UCSD-AML1 (cell line): ENCODE data around the gene CACNA1C.

ENCODE experiments used
- DNase-seq: peaks from one replicate; lab custom pipeline; 2025; ENCODE audit not compliant: unreplicated experiment; lab: John Stamatoyannopoulos, UW

The CACNA1C gene

DNA sequence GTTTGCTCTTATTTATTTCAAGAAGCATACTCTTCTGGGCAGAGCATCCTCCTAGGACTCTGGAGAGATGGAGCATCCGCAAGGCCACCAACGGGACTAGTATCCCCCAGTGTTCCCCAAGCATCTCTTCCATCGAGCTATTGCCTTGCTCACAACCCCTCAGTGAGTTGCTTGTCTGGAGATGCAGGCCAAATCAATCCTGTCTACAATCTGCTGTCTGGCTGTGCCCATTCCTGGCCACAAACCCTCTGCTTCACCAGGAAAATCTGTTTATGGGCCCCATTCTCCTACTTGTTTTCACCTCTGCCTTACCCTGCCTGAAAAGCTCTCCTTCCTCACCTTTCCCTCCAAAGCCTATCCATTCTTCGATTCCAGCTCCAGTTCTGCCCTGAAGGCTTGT lies 219.2 kb downstream of the CACNA1C start:
- DNase-seq = no peak

GRCh38 chr12:2273288-2273687 lies 220.5 kb downstream of the CACNA1C start:
- no peak for DNase-seq

DNA sequence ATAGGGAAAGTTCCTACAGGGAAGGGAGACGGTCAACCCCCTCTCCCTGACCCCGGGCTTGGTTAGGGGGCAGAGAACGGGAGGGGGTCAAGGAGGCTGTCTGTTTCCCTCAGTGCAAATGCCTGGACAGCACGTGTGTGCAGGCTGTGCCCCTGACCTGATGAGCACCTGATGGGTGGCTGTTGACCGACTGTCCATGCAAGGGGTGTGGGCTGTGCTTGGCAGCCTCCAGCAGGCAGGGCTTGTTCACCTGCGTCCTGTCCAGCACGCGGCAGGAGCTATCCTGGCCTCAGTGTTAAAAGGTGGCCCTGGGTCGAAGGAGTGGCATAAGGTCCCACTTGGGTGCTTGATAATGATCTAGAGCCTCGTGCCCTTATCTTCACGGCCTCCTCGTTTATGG lies 221.0 kb downstream of the CACNA1C start:
- DNase-seq = no peak

DNA sequence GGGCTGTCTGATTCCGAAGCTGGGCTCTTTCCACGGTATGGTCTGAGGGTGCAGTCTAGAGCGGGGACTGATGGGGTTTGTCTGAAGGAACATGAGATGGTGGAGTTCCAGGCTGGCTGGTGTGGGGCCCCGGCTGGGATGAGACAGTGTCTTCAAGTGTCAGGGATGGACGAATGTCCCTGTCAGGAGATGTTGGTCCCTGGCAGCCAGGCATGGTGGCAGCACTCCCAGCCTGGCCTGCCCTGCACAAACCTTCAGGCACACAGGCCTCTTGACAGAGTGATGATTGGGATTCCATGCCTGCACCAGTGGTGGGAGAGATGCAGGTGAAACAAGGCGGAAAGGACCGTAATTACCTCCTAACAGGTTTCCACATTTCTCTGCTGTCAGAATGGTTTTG lies 221.9 kb downstream of the CACNA1C start:
- DNase-seq = no peak

DNA sequence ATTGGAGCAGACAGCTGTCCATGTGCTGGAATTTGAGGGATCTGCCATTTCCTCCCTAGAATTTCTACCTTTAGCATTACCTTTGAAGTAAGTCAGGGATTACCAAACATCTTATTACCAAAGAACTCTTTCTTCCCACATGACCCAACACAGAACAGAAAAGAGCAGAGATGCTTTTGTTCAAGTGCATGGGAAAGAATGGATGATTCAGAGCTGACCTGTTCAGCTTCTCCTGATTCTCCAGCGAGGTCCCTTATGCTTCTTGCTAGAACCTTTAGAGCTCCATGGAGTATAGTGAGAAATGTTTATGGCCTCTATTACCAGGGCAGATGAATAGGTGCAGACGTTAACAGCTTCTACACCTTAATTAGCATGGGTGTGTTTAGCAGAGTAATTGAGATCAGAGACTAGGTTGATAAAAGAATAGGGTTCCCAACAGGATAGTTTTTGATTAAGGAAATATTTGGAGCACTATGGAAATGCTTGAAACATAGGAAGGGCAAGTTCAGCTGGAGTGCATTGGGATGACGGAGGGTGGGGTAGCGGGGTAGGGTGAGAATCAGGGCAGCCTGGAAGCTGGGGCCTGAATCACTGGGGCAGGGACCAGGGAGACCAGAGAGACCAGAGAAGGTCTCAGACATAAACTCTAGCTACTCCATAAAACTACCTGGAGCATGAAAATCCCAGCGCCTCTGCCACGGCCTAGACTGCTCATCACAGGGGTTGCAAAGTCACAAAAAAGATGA lies 223.7 kb downstream of the CACNA1C start:
- DNase-seq = no peak

GRCh38 chr12:2277492-2278155 lies 224.8 kb downstream of the CACNA1C start:
- no peak for DNase-seq

GRCh38 chr12:2281446-2281845 lies 228.7 kb downstream of the CACNA1C start:
- DNase-seq = no peak

- DNase-seq = no peak
These were observed 229.5 kb downstream of the CACNA1C start for GRCh38 chr12:2282318-2282717.

DNA sequence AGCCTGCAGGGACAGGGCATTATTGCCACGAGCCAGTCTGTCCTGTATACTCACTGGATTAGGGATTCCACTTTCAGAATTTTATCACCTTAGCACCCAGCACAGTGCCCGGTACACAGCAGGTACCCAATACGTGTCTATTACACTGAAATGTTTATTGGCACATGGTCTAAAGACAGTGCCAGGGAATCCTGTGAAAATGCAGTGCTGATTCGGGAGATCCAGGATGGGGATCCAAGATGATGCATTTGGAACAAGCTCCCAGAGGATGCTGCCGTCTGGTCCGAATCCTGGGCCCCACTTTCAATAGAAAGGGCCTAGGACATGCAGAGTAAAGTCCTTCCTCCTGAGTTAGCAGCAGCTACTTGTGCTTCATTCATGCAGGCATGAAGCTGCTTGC lies 230.7 kb downstream of the CACNA1C start:
- no peak for DNase-seq

GRCh38 chr12:2283916-2284315 lies 231.1 kb downstream of the CACNA1C start:
- peak; percentile 66 for DNase-seq

GRCh38 chr12:2284321-2284813 lies 231.6 kb downstream of the CACNA1C start:
- DNase-seq = no peak

DNA sequence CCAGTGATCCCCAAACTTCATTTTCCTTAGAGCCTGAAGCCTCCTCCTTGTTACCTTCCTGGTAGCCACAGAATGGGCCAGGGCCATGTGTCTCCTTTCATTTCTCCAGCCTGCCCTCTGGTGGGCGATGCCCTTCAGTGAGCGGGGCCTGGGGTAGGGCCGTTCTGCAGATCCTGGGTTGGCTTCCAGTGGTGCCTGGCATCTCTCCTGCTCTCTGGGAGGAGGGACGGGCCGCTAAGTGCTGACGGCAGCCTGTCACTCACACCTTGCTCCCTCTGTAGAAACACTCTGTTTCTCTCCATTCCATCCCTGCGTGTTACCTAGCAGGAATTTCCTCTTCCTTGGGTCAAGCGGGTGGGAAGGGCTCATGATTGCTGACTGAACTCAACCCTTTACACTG lies 232.1 kb downstream of the CACNA1C start:
- peak; percentile 81 for DNase-seq

DNA sequence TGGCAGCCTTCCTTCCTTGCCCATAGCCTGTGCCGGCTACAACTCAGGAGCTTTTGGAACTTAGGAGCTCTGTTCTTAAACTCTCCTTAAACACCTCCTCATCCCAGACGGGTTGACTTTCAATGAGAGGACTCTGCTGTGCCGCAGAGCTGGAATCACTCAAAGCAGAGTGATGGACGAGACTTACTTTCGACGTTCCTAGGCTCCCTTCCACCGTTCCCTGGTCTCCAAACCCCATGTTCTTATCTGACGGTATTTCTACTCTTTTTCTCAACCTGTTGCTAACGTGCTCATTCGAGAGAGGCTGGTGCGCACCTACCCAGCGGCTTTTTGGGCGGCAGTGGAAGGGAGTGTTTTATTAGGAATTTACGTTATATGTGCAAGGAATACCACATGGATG lies 232.7 kb downstream of the CACNA1C start:
- no peak for DNase-seq

- no peak for DNase-seq
These were observed 233.3 kb downstream of the CACNA1C start for GRCh38 chr12:2286047-2286446.

GRCh38 chr12:2286461-2287131 lies 233.8 kb downstream of the CACNA1C start:
- no peak for DNase-seq

DNA sequence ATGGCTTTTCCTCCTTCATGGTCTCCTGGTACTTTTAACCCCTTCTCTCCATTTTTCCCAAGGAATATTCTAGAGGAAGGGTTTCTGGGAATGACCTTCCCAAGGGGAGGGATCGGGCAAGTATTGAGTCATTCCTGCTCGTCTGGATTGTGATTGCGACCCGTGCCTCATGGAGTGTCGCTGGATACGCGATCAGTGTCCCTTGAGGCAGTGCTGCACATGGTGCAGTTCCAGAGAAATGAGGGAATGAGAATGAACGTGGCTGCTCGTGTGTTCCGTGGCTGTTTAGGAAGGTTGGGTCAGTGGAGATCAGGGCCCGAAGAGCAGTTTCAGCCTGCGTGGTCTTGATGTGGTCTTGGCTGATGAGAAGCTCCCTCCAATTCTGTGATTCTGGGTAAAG lies 234.4 kb downstream of the CACNA1C start:
- DNase-seq = no peak

DNA sequence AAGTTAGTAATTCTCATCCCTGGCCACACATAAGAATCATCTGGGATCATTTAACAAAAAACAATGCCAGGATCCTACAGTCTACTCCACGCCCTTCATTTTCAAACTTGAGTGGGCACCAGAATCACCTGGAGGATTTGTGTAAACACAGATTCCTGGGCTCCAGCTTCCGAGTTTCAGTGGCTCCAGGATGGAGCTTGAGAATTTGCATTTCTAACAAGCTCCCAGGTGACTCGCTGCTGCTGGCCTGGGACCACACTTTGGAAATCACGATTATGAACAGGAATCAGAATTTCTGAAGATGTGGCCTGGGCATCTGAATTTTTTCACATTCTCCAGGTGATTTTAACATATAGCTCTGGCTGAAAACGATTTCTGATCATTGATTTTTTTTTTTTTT lies 234.8 kb downstream of the CACNA1C start:
- DNase-seq = no peak

DNA sequence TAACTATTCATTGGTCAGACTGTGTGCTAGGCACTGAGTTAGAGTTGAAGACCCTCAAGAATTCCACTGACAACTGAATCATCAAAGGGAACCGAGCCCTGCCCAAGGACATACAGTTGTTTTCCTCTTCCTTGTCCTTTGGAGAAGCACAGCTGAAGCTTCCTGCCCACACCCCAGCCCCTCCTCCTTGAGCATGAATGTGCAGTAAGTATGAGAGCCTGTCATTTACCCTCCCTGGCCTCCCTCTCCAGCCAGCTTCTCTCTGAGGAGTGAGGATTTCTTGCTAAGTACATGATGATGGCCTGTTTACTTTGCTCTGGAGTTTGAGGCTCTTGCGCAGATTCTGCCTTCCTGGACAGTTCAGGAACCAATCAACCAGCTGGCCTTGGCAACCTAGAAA lies 235.2 kb downstream of the CACNA1C start:
- peak; percentile 66 for DNase-seq

GRCh38 chr12:2288471-2288870 lies 235.7 kb downstream of the CACNA1C start:
- DNase-seq = no peak

DNA sequence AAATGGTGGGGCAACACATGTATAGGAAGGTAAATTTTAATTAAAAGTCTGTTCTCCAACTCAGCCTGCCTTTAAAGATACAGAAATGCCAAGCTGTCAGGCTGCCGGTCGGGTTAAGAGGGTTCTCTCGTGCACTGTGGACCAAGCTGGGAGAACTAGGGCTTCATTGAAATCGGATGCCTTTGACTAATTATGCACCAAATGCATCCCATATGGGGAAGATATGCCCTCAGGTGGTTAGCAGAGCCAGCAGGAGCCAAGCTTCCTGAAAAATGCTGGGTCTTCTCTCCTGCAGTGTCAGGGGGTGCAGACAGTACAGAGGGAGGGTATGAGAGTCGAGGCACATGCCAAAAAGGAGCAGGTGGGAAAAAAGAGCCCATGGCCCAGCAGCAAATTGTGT lies 236.1 kb downstream of the CACNA1C start:
- no peak for DNase-seq

DNA sequence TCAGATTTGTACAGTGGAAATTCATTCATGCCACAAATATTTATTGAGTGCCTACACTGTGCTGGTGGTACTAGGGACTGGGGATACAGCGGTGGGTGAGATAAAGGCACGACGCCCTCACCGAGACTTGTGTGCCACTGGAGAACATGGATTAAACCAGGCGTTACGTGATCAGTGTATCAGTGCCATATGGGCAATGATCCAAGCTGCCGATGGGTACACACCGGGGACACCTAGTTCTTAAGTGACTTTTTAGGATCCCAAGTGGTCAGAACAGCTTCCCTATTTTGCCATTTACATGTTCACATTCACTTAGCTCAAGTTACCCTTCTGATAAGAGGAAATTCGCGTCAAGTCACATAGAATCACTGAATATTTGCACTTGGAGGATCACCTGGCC lies 236.7 kb downstream of the CACNA1C start:
- DNase-seq = no peak

- DNase-seq = no peak
These were observed 237.3 kb downstream of the CACNA1C start for GRCh38 chr12:2290091-2290490.
